K562 (cell line): Measurements from ENCODE around the gene NPFFR1. TPM values are rescaled to one million over a fixed set of nuclear protein-coding genes. Genes with fewer than 3 reads are reported as not detected.

Experiments
- IRF9 ChIP-seq: fragments of 450-650 bp; IDR thresholded peaks from 2 replicates; pipeline ENCODE4 v1.6.1; 2016; ENCODE audit warnings: missing biosample characterization, missing genetic modification characterization
- REST ChIP-seq, 2 experiments: fragments of 450-650 bp; formaldehyde crosslinking in 1 of 2; IDR thresholded peaks; 2 replicates each; pipeline versions ENCODE4 v1.4.0 to v1.6.1; 2014 to 2020; ENCODE audit warnings: mild to moderate bottlenecking in 2 of 2, borderline replicate concordance in 1 of 2, low read depth in 1 of 2
- polyA plus RNA-seq, 8 experiments: library from polyadenylated mRNA; depleted of rRNA in 4 of 8; stranded (reverse) in 5 of 8; unstranded in 3 of 8; fragments of >200 nt; fragmentation: Nextera tagmentation in 2 of 8; fragmentation: Illumina TruSeq in 1 of 8; extraction: Ambion mirVana in 2 of 8; extraction: Trizol in 1 of 8; gene quantifications; 2 replicates each; pipeline versions ENCODE4 v1.2.1 to v1.2.3, GENCODE V29; 2011 to 2014; ENCODE audit warnings: inconsistent platforms in 1 of 8, missing spikeins in 1 of 8
- total RNA-seq, 7 experiments: library from RNA; depleted of rRNA in 6 of 7; stranded (reverse); fragments of >200 nt in 6 of 7; fragmentation: Illumina TruSeq in 2 of 7; extraction: Trizol in 2 of 7; gene quantifications; 2 replicates each; pipeline versions ENCODE4 v1.2.1 to v1.2.3, GENCODE V29; 2011 to 2021; ENCODE audit warnings: low replicate concordance in 1 of 7

The NPFFR1 gene
- total and polyA plus RNA-seq, 9 of the 15 experiments (the other 6 are each of a cell fraction or from before 2014, with no cell fraction given), result under 0.01 TPM; not detected in 8

GRCh38 chr10:70302292-70302691, 18.5 kb upstream of the NPFFR1 start (continued):
- TF ChIP-seq REST (IDR thresholded peaks at IDR 0.05; ENCODE audit: borderline replicate concordance) (no peak), REST (CRISPR knock-in tag; IDR thresholded peaks at IDR 0.05; ENCODE audit: low read depth) (no peak), IRF9 (tag) (peak; percentile 90)
